Endothelial cell of umbilical vein (primary cell): Measurements from ENCODE around the gene PRPF38B. TPM values are rescaled to one million over a fixed set of nuclear protein-coding genes. Genes with fewer than 3 reads are reported as not detected.
"Not testable (repeated sequence)": the region's sequence is repeated elsewhere in the genome, so short reads cannot be mapped to it uniquely, and the experiment has no call there.

Source experiments
- BruUV-seq: library from RNA; stranded (reverse); fragments of 400-500 nt; replicated peaks from 2 replicates; lab custom pipeline; 2021; lab: Mats Ljungman, UMichigan
- CTCF ChIA-PET: fragments of 300-600, 350-600 bp; sonication (Branson Sonifier 250); formaldehyde crosslinking; loops from one replicate; lab custom pipeline; 2021; ENCODE audit warnings: antibody characterized with exemption, inconsistent platforms; lab: Charles Lee
- POLR2A ChIA-PET: fragments of 300-600, 350-600 bp; sonication (Branson Sonifier 250); formaldehyde crosslinking; loops from one replicate; lab custom pipeline; 2021; ENCODE audit warnings: antibody characterized with exemption, inconsistent platforms; lab: Charles Lee
- DNase-seq: peaks from one replicate; pipeline ENCODE4 v3.0.0-alpha.2; 2011; ENCODE audit warnings: low read depth, low spot score
- FAIRE-seq: peaks from 2 replicates; lab custom pipeline; 2011; peaks lifted over from hg19 to GRCh38; lab: Jason Lieb, UNC
- H2AFZ ChIP-seq: 2 replicates; pipeline ENCODE4 v1.6.0; 2012; ENCODE audit warnings: low read depth, low read length, control low read depth, inconsistent platforms
- H3K27ac ChIP-seq: 2 replicates; pipeline ENCODE4 v1.5.1; 2011; ENCODE audit warnings: low read depth, mild to moderate bottlenecking, control low read depth, low read length, moderate library complexity; ENCODE audit not compliant: insufficient read depth
- H3K27me3 ChIP-seq, 2 experiments: 2 replicates each; pipeline versions ENCODE4 v1.6.0 to v1.6.1; 2011; ENCODE audit warnings: low read length in 2 of 2, mixed read lengths in 1 of 2; ENCODE audit not compliant: control insufficient read depth in 2 of 2, insufficient read depth in 2 of 2
- H3K36me3 ChIP-seq, 2 experiments: 2 replicates in 1 of 2; 3 replicates in 1 of 2; pipeline ENCODE4 v1.5.1; 2011; ENCODE audit warnings: low read length in 2 of 2, mild to moderate bottlenecking in 1 of 2, moderate library complexity in 1 of 2; ENCODE audit not compliant: control insufficient read depth in 2 of 2, insufficient read depth in 2 of 2; ENCODE audit errors: extremely low read depth in 1 of 2
- H3K4me1 ChIP-seq: 3 replicates; pipeline ENCODE4 v1.5.1; 2011; ENCODE audit warnings: mild to moderate bottlenecking, low read length; ENCODE audit not compliant: control insufficient read depth, insufficient read depth; ENCODE audit errors: extremely low read depth
- H3K4me2 ChIP-seq: 2 replicates; pipeline ENCODE4 v1.6.1; 2011; ENCODE audit warnings: low read length, control low read depth, mixed read lengths; ENCODE audit not compliant: insufficient read depth
- H3K4me3 ChIP-seq, 3 experiments: fragments of 200-600 bp in 1 of 3; sonication (generic), shearing (Covaris generic) in 1 of 3; replicated peaks in 1 of 3; 2 replicates each; pipeline ENCODE4 v1.5.1; 2011 to 2016; ENCODE audit warnings: control low read depth in 3 of 3, low read length in 3 of 3, mild to moderate bottlenecking in 2 of 3, inconsistent platforms in 1 of 3, low read depth in 1 of 3, moderate library complexity in 1 of 3; ENCODE audit not compliant: insufficient read depth in 1 of 3
- H3K79me2 ChIP-seq: 2 replicates; pipeline ENCODE4 v1.6.0; 2012; ENCODE audit warnings: low read length, inconsistent platforms; ENCODE audit not compliant: control insufficient read depth, insufficient read depth
- H3K9ac ChIP-seq: replicated peaks from 2 replicates; pipeline ENCODE3; 2011; ENCODE audit warnings: low read length, control low read depth; ENCODE audit not compliant: insufficient read depth; ENCODE audit errors: extremely low read depth
- H3K9me1 ChIP-seq: replicated peaks from 3 replicates; pipeline ENCODE4 v1.6.0; 2011; ENCODE audit warnings: mild to moderate bottlenecking, low read length; ENCODE audit not compliant: control insufficient read depth, insufficient read depth; ENCODE audit errors: extremely low read depth
- H3K9me3 ChIP-seq: replicated peaks from 2 replicates; pipeline ENCODE4 v1.5.1; 2012; ENCODE audit warnings: low read length, inconsistent platforms; ENCODE audit not compliant: control insufficient read depth, insufficient read depth
- H4K20me1 ChIP-seq: replicated peaks from 2 replicates; pipeline ENCODE3; 2011; ENCODE audit warnings: mild to moderate bottlenecking, low read length; ENCODE audit not compliant: control insufficient read depth, insufficient read depth; ENCODE audit errors: extremely low read depth
- EZH2 ChIP-seq: IDR thresholded peaks from 2 replicates; pipeline ENCODE4 v1.6.1; 2012; ENCODE audit warnings: borderline replicate concordance, low read depth, mild to moderate bottlenecking, moderate library complexity, low read length, inconsistent platforms; ENCODE audit not compliant: severe bottlenecking
- FOS ChIP-seq: IDR thresholded peaks from 2 replicates; pipeline ENCODE4 v1.6.1; 2011; ENCODE audit warnings: mild to moderate bottlenecking, low read length, moderate library complexity, borderline replicate concordance; ENCODE audit not compliant: insufficient read depth
- GATA2 ChIP-seq: IDR thresholded peaks from 2 replicates; pipeline ENCODE4 v1.7.0; 2011; ENCODE audit warnings: low read depth, mild to moderate bottlenecking, moderate library complexity, mixed read lengths, low read length; ENCODE audit not compliant: insufficient read length, insufficient read depth
- JUN ChIP-seq: IDR thresholded peaks from 2 replicates; pipeline ENCODE4 v1.6.1; 2011; ENCODE audit warnings: borderline replicate concordance, low read depth; ENCODE audit not compliant: insufficient read length, insufficient read depth
- MYC ChIP-seq: IDR thresholded peaks from one replicate; pipeline ENCODE4 v1.6.1; 2011; ENCODE audit warnings: mild to moderate bottlenecking, low read depth, low read length
- POLR2A ChIP-seq: IDR thresholded peaks from 2 replicates; pipeline ENCODE4 v1.6.1; 2012; ENCODE audit warnings: low read depth, mild to moderate bottlenecking, control low read depth, low read length
- dilution Hi-C: fragments of 300-500 bp; cut with MboI; formaldehyde crosslinking; loops from one replicate; pipeline ENCODE4 v1.15.0; 2019; ENCODE audit warnings: low sequenced_read_pairs; ENCODE audit not compliant: extremely low pct_ligation_motif_present
- intact Hi-C: fragments of 100-400 bp; cut with micrococcal nuclease; formaldehyde crosslinking; loops from one replicate; pipeline ENCODE4 v1.10.0; 2022
- polyA plus RNA-seq, 4 experiments: library from polyadenylated mRNA; depleted of rRNA in 3 of 4; stranded (reverse) in 3 of 4; unstranded in 1 of 4; fragments of >200 nt; gene quantifications; 2 replicates each; pipeline versions ENCODE4 v1.2.1 to v1.2.3, GENCODE V29; 2011 to 2012; ENCODE audit warnings: missing spikeins in 1 of 4
- total RNA-seq: library from RNA; stranded (reverse); gene quantifications from 2 replicates; pipeline ENCODE4 v1.2.3, GENCODE V29; 2021
- TF ChIP-seq, protein P1 (sequence below), 2 donors: IDR thresholded peaks; 1 replicate in 1 of 2; 2 replicates in 1 of 2; pipeline ENCODE4 v1.5.1; 2011; ENCODE audit warnings: low read length in 2 of 2, mild to moderate bottlenecking in 2 of 2, moderate library complexity in 2 of 2, control low read depth in 1 of 2, inconsistent platforms in 1 of 2, low read depth in 1 of 2; ENCODE audit not compliant: insufficient read depth in 1 of 2; ENCODE audit errors: extremely low read depth in 1 of 2

The PRPF38B gene
- total and polyA plus RNA-seq, 2 donors (not counting 3 experiments of a cell fraction or from before 2014, with no cell fraction given): 19.3 to 46.6 TPM

DNA sequence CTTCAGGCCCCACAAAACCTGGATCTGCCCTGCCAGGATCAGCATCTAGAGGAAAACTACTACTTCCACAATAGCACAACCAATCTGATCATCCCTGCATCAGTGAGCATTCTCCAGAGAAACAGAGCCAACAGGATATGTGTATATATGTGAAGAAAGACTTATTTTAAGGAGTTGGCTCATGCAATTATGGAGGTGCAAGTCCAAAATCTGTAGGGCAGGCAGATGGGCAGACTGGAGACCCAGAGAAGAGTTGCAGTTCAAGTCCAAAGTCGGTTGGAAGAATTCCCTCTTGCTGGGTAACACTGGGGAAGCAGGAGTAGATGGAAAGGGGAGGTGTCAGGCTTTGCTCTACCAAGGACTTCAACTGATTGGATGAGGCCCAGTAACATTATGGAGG is 26.3 kb upstream of the PRPF38B start:
- DNase-seq: no peak
- TF ChIP-seq, protein P1, sequence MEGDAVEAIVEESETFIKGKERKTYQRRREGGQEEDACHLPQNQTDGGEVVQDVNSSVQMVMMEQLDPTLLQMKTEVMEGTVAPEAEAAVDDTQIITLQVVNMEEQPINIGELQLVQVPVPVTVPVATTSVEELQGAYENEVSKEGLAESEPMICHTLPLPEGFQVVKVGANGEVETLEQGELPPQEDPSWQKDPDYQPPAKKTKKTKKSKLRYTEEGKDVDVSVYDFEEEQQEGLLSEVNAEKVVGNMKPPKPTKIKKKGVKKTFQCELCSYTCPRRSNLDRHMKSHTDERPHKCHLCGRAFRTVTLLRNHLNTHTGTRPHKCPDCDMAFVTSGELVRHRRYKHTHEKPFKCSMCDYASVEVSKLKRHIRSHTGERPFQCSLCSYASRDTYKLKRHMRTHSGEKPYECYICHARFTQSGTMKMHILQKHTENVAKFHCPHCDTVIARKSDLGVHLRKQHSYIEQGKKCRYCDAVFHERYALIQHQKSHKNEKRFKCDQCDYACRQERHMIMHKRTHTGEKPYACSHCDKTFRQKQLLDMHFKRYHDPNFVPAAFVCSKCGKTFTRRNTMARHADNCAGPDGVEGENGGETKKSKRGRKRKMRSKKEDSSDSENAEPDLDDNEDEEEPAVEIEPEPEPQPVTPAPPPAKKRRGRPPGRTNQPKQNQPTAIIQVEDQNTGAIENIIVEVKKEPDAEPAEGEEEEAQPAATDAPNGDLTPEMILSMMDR (IDR thresholded peaks at IDR 0.05; ENCODE audit: extremely low read depth in 1 of 2, insufficient read depth in 1 of 2, low read depth in 1 of 2, low read length in 2 of 2): no peak
- no peak for TF ChIP-seq FOS
- no peak for TF ChIP-seq JUN
- TF ChIP-seq POLR2A: no peak
- no peak for TF ChIP-seq MYC
- no peak for TF ChIP-seq EZH2
- TF ChIP-seq GATA2: no peak
- no peak overlapping the region for H2AFZ ChIP-seq
- ChIA-PET POLR2A (no interaction called here), CTCF (no interaction called here)
- H3K36me3 ChIP-seq: no peaks in the 10 kb centered on the region
- H3K4me3 ChIP-seq: no peak overlapping the region
- H3K9ac ChIP-seq: no peak overlapping the region
- H3K27me3 ChIP-seq: no peaks in the 10 kb centered on the region
- no peaks in the 10 kb centered on the region for H3K9me1 ChIP-seq
- H3K4me2 ChIP-seq: no peak overlapping the region
- no peaks in the 10 kb centered on the region for H3K9me3 ChIP-seq
- H4K20me1 ChIP-seq: no peaks in the 10 kb centered on the region
- dilution Hi-C loops (no loop called here), intact Hi-C loops (no loop called here)
- no peaks in the 10 kb centered on the region for H3K79me2 ChIP-seq
- no peak overlapping the region for H3K27ac ChIP-seq
- peaks cover 7% of the 10 kb centered on the region for H3K4me1 ChIP-seq
- no TSS peak for BruUV-seq
- no peak for FAIRE-seq

GRCh38 chr1:108667422-108667821 is 24.7 kb upstream of the PRPF38B start:
- FAIRE-seq, H3K79me2 ChIP-seq, H2AFZ ChIP-seq, H3K9ac ChIP-seq, intact Hi-C loops, dilution Hi-C loops, BruUV-seq, H3K36me3 ChIP-seq, H3K4me1 ChIP-seq, DNase-seq, H3K4me2 ChIP-seq, H3K27me3 ChIP-seq, CTCF ChIA-PET, H3K4me3 ChIP-seq, H3K9me3 ChIP-seq, H3K9me1 ChIP-seq, POLR2A ChIA-PET, H3K27ac ChIP-seq, H4K20me1 ChIP-seq: not testable (repeated sequence)
